GM19193 (cell line): Measurements from ENCODE around the gene BNC2.

Experiments used
- POLR2A ChIP-seq: IDR thresholded peaks from 4 replicates; pipeline ENCODE4 v1.6.1; 2011; ENCODE audit not compliant: insufficient read depth, insufficient read length; ENCODE audit errors: extremely low read depth

Gene BNC2

DNA sequence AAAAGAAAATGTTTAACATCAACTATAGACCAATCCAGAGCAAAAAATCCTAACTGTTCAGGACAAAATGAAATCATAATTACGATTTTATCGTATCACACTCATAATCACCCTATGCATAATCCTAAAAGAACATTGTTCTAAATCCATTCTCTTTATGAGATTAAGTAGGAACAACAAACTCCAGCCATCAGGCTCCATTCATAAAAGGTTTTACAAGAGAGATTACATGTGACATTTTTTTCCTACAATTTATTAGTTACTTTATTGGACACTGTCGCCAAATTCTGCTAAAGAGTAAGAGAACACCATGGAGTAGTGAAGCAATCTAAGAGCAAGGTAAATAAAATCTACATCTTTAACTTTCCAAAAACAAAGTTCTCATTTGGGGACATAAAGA, 198.0 kb downstream of the BNC2 start:
- no peak for TF ChIP-seq POLR2A

DNA sequence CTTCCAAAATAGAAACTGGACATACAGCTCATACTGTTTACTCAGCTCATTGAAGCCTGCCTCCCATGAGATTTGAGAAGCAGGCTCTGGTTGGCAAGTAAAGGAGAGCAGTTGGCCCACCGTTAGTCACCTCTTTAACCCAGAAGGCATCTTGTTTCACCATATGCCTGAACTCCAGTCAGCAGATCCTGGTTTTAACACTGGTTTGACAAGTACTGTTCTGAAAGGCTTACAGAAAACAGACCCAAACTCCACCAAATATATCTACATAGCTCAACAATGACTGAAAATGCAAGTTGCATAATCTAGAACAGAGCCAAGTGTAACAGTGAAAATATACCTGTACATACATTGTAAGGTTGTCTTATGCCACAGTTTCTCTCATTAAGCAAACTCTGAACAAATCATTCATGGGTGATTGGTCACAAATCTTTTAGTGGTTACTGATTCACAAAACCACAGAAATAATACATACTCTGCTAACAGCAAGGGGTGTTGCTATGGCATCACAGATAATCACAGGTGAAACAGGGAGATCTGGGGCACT, 198.8 kb downstream of the BNC2 start:
- no peak for TF ChIP-seq POLR2A

DNA sequence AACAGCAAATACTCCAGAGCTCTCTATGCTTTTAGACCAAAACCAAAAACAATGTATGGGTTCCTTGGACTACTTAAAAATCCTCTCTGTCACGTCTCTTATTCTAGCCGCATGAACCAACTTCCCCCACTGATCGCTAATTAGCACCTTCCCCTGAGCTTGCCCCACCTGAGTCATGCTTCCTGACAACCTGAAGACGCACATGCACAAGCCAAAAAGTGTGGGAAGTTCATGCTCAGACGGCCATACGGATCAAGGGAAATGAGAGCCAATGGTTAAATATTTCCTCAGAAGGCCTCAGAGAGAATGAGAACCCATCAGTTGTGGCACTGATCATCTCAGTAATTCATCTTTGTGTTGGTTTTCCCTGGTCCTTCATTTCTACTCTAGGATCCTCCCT, 199.7 kb downstream of the BNC2 start:
- no peak for TF ChIP-seq POLR2A

- no peak for TF ChIP-seq POLR2A
Measured at GRCh38 chr9:16668734-16669295, 201.7 kb downstream of the BNC2 start.

- no peak for TF ChIP-seq POLR2A
Measured at GRCh38 chr9:16664211-16664610, 206.3 kb downstream of the BNC2 start.

- TF ChIP-seq POLR2A, result no peak
Measured at GRCh38 chr9:16661816-16662215, 208.7 kb downstream of the BNC2 start.

GRCh38 chr9:16659096-16659495, 211.4 kb downstream of the BNC2 start:
- TF ChIP-seq POLR2A, result no peak

- TF ChIP-seq POLR2A, result no peak
Measured at GRCh38 chr9:16656432-16657169, 213.9 kb downstream of the BNC2 start.

- TF ChIP-seq POLR2A, result no peak
Measured at GRCh38 chr9:16654596-16655126, 215.8 kb downstream of the BNC2 start.

DNA sequence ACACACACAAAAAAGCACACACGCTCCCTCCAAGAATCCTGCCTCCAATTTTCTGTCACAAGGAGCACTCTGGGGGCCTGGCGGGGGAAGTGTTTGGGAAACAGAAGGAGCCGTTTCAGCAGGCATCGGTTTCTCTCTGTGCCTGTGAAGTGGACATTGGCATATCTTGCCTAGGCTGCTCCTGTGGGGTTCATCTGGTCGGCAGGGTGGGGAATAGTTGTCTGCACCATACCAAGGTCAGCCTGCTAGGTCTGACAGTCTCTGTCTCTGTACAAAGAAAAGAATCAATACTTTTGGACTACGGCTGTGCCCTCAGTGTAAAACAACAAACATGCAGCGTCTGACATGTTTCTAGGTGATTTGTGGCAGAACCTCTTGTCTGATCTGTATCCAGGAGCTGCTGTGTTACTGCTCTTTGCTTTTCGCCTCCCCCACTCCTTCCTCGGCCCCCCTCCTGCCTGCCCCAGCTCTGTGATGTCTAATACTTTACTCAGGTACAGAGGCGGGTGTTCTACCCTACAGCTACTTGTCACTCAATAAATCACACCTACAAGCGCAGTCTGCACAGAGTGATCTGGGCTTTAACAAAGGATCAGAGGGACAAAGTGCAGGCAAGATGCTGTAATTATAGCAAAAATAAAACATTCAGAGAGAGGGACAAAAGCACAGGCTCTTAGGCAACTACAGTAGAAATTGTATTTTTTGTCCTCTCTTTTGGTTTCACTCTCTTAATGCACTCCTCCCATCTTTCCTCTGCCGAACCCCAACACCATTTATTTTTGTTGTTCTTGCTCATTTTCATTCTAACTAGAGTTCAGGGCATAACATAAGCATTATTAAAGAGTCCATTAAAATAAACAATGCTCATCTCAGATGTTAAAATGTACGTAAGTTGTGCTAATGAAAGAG, 216.7 kb downstream of the BNC2 start:
- no peak for TF ChIP-seq POLR2A

DNA sequence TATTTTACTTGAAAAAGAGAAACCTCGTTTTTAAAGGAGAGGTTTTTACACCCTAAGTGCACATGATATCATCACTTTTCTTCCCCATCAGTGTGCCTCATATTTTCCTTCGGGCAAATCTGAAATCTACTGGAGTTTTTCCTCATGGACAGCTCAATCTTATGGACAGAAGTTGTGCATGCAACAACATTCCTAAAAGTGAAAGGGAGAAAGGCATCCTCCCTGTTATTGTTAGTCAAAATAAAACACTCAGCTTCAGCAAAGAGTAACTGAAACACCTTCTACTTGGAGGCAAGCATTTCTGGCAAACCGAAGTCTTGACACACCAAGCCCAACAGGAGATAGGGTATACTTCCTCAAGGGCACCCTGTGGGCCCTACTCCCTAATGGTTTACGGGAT, 217.9 kb downstream of the BNC2 start:
- no peak for TF ChIP-seq POLR2A

- no peak for TF ChIP-seq POLR2A
Measured at GRCh38 chr9:16651446-16651964, 219.0 kb downstream of the BNC2 start.

DNA sequence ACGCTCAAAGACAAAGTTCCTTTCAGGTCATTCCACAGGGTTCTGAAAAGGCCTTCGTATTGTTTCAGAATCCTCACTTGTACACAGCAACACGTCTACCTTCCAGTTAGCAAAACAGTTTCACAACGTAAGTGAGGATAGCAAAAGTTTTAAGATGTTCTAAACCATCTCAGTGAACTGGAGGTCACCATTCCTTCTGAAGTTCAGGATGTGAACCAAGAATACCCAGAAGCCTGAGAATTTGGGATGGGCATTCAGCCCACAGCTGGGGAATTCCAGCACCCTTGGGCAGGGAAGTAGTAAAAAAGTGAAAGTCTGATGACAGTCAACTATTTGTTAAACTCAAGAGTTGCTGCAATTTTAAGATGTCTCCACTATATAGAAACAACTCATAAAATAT, 224.5 kb downstream of the BNC2 start:
- TF ChIP-seq POLR2A, result no peak

DNA sequence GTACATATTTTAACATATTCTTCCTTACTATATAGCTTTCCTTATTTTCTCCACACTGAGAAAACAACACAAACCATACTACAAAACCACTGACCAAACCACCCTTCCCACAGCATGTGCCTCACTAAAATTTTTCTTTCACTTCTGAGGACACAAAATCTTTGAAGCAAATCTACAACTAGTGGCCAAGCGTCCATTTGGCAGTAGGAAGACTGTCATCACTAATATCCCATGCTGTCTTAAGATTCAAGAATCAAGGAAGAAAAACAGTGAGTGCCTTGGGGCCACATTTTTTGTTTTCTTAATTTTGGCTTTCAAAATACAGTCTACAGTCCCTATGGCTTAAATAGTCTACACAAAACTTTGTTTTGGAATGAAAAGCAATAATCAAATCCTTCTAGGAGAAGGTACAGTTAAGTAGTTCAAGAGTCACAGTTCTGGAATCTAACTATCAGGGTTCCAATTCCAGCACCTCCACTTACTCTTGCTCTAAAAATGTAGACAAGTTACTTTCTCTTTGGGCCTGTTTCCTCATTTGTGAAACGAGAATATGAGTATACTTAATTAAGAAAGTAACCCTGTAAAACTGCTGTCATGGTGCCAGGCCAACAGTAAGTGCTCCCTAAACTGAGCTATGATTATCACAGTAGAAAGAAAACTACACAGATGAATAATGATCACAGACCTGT, 227.9 kb downstream of the BNC2 start:
- no peak for TF ChIP-seq POLR2A
